ENCODE results near the gene RGS6.
A peak's percentile ranks its signal among the peaks of the same experiment; 100 is the strongest.

The RGS6 gene

GRCh38 chr14:71952381-71953363, 20.4 kb downstream of the RGS6 start:
- no peak for DNase-seq

GRCh38 chr14:71956920-71957563, 24.8 kb downstream of the RGS6 start:
- DNase-seq, result no peak

- DNase-seq, result no peak
Observed at GRCh38 chr14:71959055-71959454, 26.8 kb downstream of the RGS6 start.

GRCh38 chr14:71960494-71961353, 28.5 kb downstream of the RGS6 start:
- no peak for DNase-seq

GRCh38 chr14:71961972-71962371, 29.7 kb downstream of the RGS6 start:
- DNase-seq, result no peak

- DNase-seq, result no peak
Observed at GRCh38 chr14:71964716-71965115, 32.5 kb downstream of the RGS6 start.

- no peak for DNase-seq
Observed at GRCh38 chr14:71966528-71966927, 34.3 kb downstream of the RGS6 start.

GRCh38 chr14:71967704-71968103, 35.5 kb downstream of the RGS6 start:
- DNase-seq, result no peak

- no peak for DNase-seq
Observed at GRCh38 chr14:71970272-71970671, 38.0 kb downstream of the RGS6 start.

- no peak for DNase-seq
Observed at GRCh38 chr14:71985538-71986189, 53.4 kb downstream of the RGS6 start.

- peak; percentile 26 to 65 for DNase-seq
Observed at GRCh38 chr14:71988476-71988875, 56.2 kb downstream of the RGS6 start.

GRCh38 chr14:71988939-71989338, 56.7 kb downstream of the RGS6 start:
- no peak for DNase-seq

GRCh38 chr14:71994416-71994815, 62.2 kb downstream of the RGS6 start:
- DNase-seq, result no peak

GRCh38 chr14:71995741-71996140, 63.5 kb downstream of the RGS6 start:
- no peak for DNase-seq

- no peak for DNase-seq
Observed at GRCh38 chr14:71996610-71997009, 64.4 kb downstream of the RGS6 start.

GRCh38 chr14:72000907-72001306, 68.7 kb downstream of the RGS6 start:
- no peak for DNase-seq

- DNase-seq, result no peak
Observed at GRCh38 chr14:72002731-72003130, 70.5 kb downstream of the RGS6 start.

- no peak for DNase-seq
Observed at GRCh38 chr14:72008666-72009065, 76.4 kb downstream of the RGS6 start.

- no peak for DNase-seq
Observed at GRCh38 chr14:72010474-72010873, 78.2 kb downstream of the RGS6 start.

- peak; percentile 81 to 84 for DNase-seq
Observed at GRCh38 chr14:72013721-72014345, 81.6 kb downstream of the RGS6 start.

- no peak for DNase-seq
Observed at GRCh38 chr14:72014486-72014885, 82.3 kb downstream of the RGS6 start.

- no peak for DNase-seq
Observed at GRCh38 chr14:72017290-72017689, 85.1 kb downstream of the RGS6 start.
